Activated CD8-positive, alpha-beta memory T cell treated with anti-CD3 and anti-CD28 coated beads, Interleukin-2, amount 10 ng/mL, durations not matched to agents 7 days and 5 days (primary cell): ENCODE data around the gene ZNF479. TPM values are rescaled to one million over a fixed set of nuclear protein-coding genes. Genes with fewer than 3 reads are reported as not detected.
"Not testable (repeated sequence)": the region's sequence is repeated elsewhere in the genome, so short reads cannot be mapped to it uniquely, and the experiment has no call there.

ENCODE experiments used
- ATAC-seq: fragments of 150-1000 bp; cut with Tn5 transposase; one replicate; pipeline ENCODE4 v1.10.0; 2021; ENCODE audit warnings: moderate library complexity
- CTCF ChIA-PET: fragments of 350-600 bp; sonication (Branson Sonifier 250); formaldehyde crosslinking; loops from one replicate; lab custom pipeline; 2021; ENCODE audit warnings: antibody characterized with exemption; lab: Charles Lee
- DNase-seq: peaks from one replicate; pipeline ENCODE4 v3.0.0-alpha.2; 2020
- H3K27ac Mint-ChIP-seq: one replicate; pipeline ENCODE4 v1.8.0; 2021; ENCODE audit warnings: mild to moderate bottlenecking, mixed read lengths
- H3K27me3 Mint-ChIP-seq: one replicate; pipeline ENCODE4 v1.8.0; 2021; ENCODE audit warnings: mixed read lengths
- H3K36me3 Mint-ChIP-seq: one replicate; pipeline ENCODE4 v1.8.0; 2021; ENCODE audit warnings: mild to moderate bottlenecking, mixed read lengths
- H3K4me1 Mint-ChIP-seq: one replicate; pipeline ENCODE4 v1.8.0; 2021; ENCODE audit warnings: mixed read lengths
- H3K4me3 Mint-ChIP-seq: one replicate; pipeline ENCODE4 v1.8.0; 2021; ENCODE audit warnings: mild to moderate bottlenecking, moderate library complexity, mixed read lengths
- H3K9me3 Mint-ChIP-seq: one replicate; pipeline ENCODE4 v1.8.0; 2022; ENCODE audit warnings: low read depth, mixed read lengths
- total RNA-seq, 2 experiments: library from RNA; stranded (reverse); gene quantifications; one replicate each; pipeline ENCODE4 v1.2.3, GENCODE V29; 2021

Gene ZNF479
- total RNA-seq = not detected

- H3K27me3 Mint-ChIP-seq, CTCF ChIA-PET, DNase-seq, H3K4me3 Mint-ChIP-seq, ATAC-seq, H3K27ac Mint-ChIP-seq, H3K36me3 Mint-ChIP-seq, H3K4me1 Mint-ChIP-seq: not testable (repeated sequence)
- H3K9me3 Mint-ChIP-seq = peaks cover 15% of the 10 kb centered on the region
These were observed at the start of gene ZNF479 for GRCh38 chr7:57132336-57132735. ZNF479 (minus strand) TSS chr7:57132436; CDS start chr7:57132324, 112 bp downstream.

- no peak for DNase-seq
- Mint-ChIP-seq H3K27me3 (no peaks in the 10 kb centered on the region), H3K4me3 (no peak overlapping the region), H3K27ac (no peak overlapping the region), H3K9me3 (peaks cover 18% of the 10 kb centered on the region), H3K4me1 (no peaks in the 10 kb centered on the region), H3K36me3 (peaks cover 2% of the 10 kb centered on the region)
- CTCF ChIA-PET = no interaction called here
- no peak for ATAC-seq
These were observed 49.8 kb upstream of the ZNF479 start for GRCh38 chr7:57182031-57182430.

GRCh38 chr7:57181281-57181680 lies 49.0 kb upstream of the ZNF479 start:
- Mint-ChIP-seq H3K36me3 (peaks cover 2% of the 10 kb centered on the region), H3K27me3 (no peaks in the 10 kb centered on the region), H3K4me1 (no peaks in the 10 kb centered on the region), H3K9me3 (peaks cover 15% of the 10 kb centered on the region), H3K27ac (no peak overlapping the region), H3K4me3 (no peak overlapping the region)
- DNase-seq (no peak), ATAC-seq (no peak)
- CTCF ChIA-PET = no interaction called here

GRCh38 chr7:57179776-57180415 lies 47.7 kb upstream of the ZNF479 start:
- no peak for ATAC-seq
- DNase-seq = no peak
- peaks cover 2% of the 10 kb centered on the region for H3K36me3 Mint-ChIP-seq
- H3K4me1 Mint-ChIP-seq = no peaks in the 10 kb centered on the region
- no peaks in the 10 kb centered on the region for H3K27me3 Mint-ChIP-seq
- H3K27ac Mint-ChIP-seq = no peak overlapping the region
- CTCF ChIA-PET = no interaction called here
- peaks cover 15% of the 10 kb centered on the region for H3K9me3 Mint-ChIP-seq
- H3K4me3 Mint-ChIP-seq = no peak overlapping the region

- Mint-ChIP-seq H3K4me3 (no peak overlapping the region), H3K27me3 (no peaks in the 10 kb centered on the region), H3K27ac (no peak overlapping the region), H3K9me3 (peaks cover 15% of the 10 kb centered on the region), H3K4me1 (no peaks in the 10 kb centered on the region), H3K36me3 (peaks cover 2% of the 10 kb centered on the region)
- CTCF ChIA-PET = no interaction called here
- ATAC-seq = no peak
- DNase-seq = no peak
These were observed 46.5 kb upstream of the ZNF479 start for GRCh38 chr7:57178768-57179139.

- peaks cover 15% of the 10 kb centered on the region for H3K9me3 Mint-ChIP-seq
These were observed 45.9 kb upstream of the ZNF479 start for GRCh38 chr7:57177856-57178767.

GRCh38 chr7:57176928-57177635 lies 44.8 kb upstream of the ZNF479 start:
- no peak overlapping the region for H3K27ac Mint-ChIP-seq
- H3K36me3 Mint-ChIP-seq = peaks cover 2% of the 10 kb centered on the region
- H3K4me3 Mint-ChIP-seq = no peak overlapping the region
- H3K9me3 Mint-ChIP-seq = peaks cover 15% of the 10 kb centered on the region
- CTCF ChIA-PET = no interaction called here
- ATAC-seq (no peak), DNase-seq (no peak)
- no peaks in the 10 kb centered on the region for H3K4me1 Mint-ChIP-seq
- no peaks in the 10 kb centered on the region for H3K27me3 Mint-ChIP-seq

More at GRCh38 chr7:57177856-57178767, 45.9 kb upstream of the ZNF479 start:
- ATAC-seq = no peak
- Mint-ChIP-seq H3K36me3 (peaks cover 2% of the 10 kb centered on the region), H3K27me3 (no peaks in the 10 kb centered on the region), H3K4me3 (no peak overlapping the region), H3K4me1 (no peaks in the 10 kb centered on the region), H3K27ac (no peak overlapping the region)
- no peak for DNase-seq
- CTCF ChIA-PET = no interaction called here

GRCh38 chr7:57165285-57165899 lies 33.2 kb upstream of the ZNF479 start:
- no peak for DNase-seq
- H3K36me3 Mint-ChIP-seq = peaks cover 8% of the 10 kb centered on the region
- ATAC-seq = no peak
- no peak overlapping the region for H3K27ac Mint-ChIP-seq
- CTCF ChIA-PET = no interaction called here
- H3K4me3 Mint-ChIP-seq = no peak overlapping the region
- no peaks in the 10 kb centered on the region for H3K4me1 Mint-ChIP-seq
- H3K9me3 Mint-ChIP-seq = peaks cover 26% of the 10 kb centered on the region
- H3K27me3 Mint-ChIP-seq = no peaks in the 10 kb centered on the region

GRCh38 chr7:57120123-57120784 lies 12.0 kb downstream of the ZNF479 start:
- H3K27me3 Mint-ChIP-seq, H3K4me3 Mint-ChIP-seq, H3K27ac Mint-ChIP-seq, ATAC-seq, CTCF ChIA-PET, H3K4me1 Mint-ChIP-seq, DNase-seq, H3K36me3 Mint-ChIP-seq: not testable (repeated sequence)
- H3K9me3 Mint-ChIP-seq = peaks cover 14% of the 10 kb centered on the region
